HL-60 (cell line): ENCODE data around the gene CELF5.

ENCODE experiments used
- DNase-seq, 2 experiments: peaks; one replicate each; pipeline ENCODE4 v3.0.0-alpha.2; 2010 to 2020; ENCODE audit warnings: low read depth in 1 of 2, low spot score in 1 of 2
- H3K27ac ChIP-seq: fragments of 250-450 bp; sonication (Bioruptor Pico); replicated peaks from 2 replicates; pipeline ENCODE4 v1.5.1; 2020; ENCODE audit warnings: mild to moderate bottlenecking, moderate library complexity
- H3K27me3 ChIP-seq: fragments of 250-450 bp; sonication (Bioruptor Pico); 2 replicates; pipeline ENCODE4 v1.5.1; 2021; ENCODE audit warnings: mild to moderate bottlenecking, moderate library complexity; ENCODE audit not compliant: insufficient read depth, poor library complexity, severe bottlenecking
- H3K4me3 ChIP-seq: replicated peaks from 2 replicates; pipeline ENCODE4 v1.5.1; 2011; ENCODE audit warnings: mild to moderate bottlenecking, control low read depth, low read length; ENCODE audit not compliant: insufficient read depth
- CTCF ChIP-seq: IDR thresholded peaks from one replicate; pipeline ENCODE4 v1.5.1; 2011; ENCODE audit warnings: low read length, control low read depth, inconsistent platforms; ENCODE audit not compliant: insufficient read depth
- GABPA ChIP-seq: IDR thresholded peaks from 2 replicates; pipeline ENCODE4 v1.6.1; 2012; ENCODE audit warnings: low read depth
- POLR2AphosphoS5 ChIP-seq: IDR thresholded peaks from 2 replicates; pipeline ENCODE4 v1.6.1; 2012; ENCODE audit warnings: low read depth
- REST ChIP-seq: IDR thresholded peaks from 2 replicates; pipeline ENCODE4 v1.6.1; 2012; ENCODE audit warnings: low read depth; ENCODE audit not compliant: insufficient replicate concordance
- SPI1 ChIP-seq: IDR thresholded peaks from 2 replicates; pipeline ENCODE4 v1.6.1; 2012; ENCODE audit warnings: low read depth, mild to moderate bottlenecking, borderline replicate concordance

The CELF5 gene

GRCh38 chr19:3316132-3316648 is 91.7 kb downstream of the CELF5 start:
- peaks cover 17% of the 10 kb centered on the region for H3K27me3 ChIP-seq
- TF ChIP-seq REST (no peak), GABPA (no peak), CTCF (no peak), POLR2AphosphoS5 (no peak), SPI1 (no peak)
- no peak overlapping the region for H3K27ac ChIP-seq
- DNase-seq: no peak
- no peak overlapping the region for H3K4me3 ChIP-seq

GRCh38 chr19:3316659-3317207 is 92.3 kb downstream of the CELF5 start:
- peaks cover 17% of the 10 kb centered on the region for H3K27me3 ChIP-seq

More at GRCh38 chr19:3316659-3317207, 92.3 kb downstream of the CELF5 start:
- Histone ChIP-seq H3K27ac (no peak overlapping the region), H3K4me3 (no peak overlapping the region)
- no peak for DNase-seq
- no peak for TF ChIP-seq GABPA
- no peak for TF ChIP-seq SPI1
- TF ChIP-seq CTCF: no peak
- TF ChIP-seq REST: no peak
